Common myeloid progenitor, CD34-positive (primary cell): Measurements from ENCODE around the gene TMEM242.

ENCODE experiments used
- CTCF ChIA-PET: fragments of 350-600 bp; sonication (Branson Sonifier 250); formaldehyde crosslinking; loops from one replicate; lab custom pipeline; 2021; ENCODE audit warnings: antibody characterized with exemption; lab: Charles Lee
- POLR2A ChIA-PET: fragments of 350-600 bp; sonication (Branson Sonifier 250); formaldehyde crosslinking; loops from one replicate; lab custom pipeline; 2021; ENCODE audit warnings: antibody characterized with exemption; lab: Charles Lee
- DNase-seq, 3 donors: peaks; one replicate each; pipeline versions ENCODE4 v3.0.0 to v3.0.0-alpha.2; 2013
- H3K27ac ChIP-seq, 2 experiments: 1 replicate in 1 of 2; 2 replicates in 1 of 2; pipeline ENCODE4 v1.7.0; 2013; ENCODE audit warnings: inconsistent platforms in 2 of 2, low read length in 2 of 2, mild to moderate bottlenecking in 2 of 2, low read depth in 1 of 2, moderate library complexity in 1 of 2; ENCODE audit not compliant: severe bottlenecking in 2 of 2, insufficient read depth in 1 of 2, poor library complexity in 1 of 2
- H3K27me3 ChIP-seq, 5 experiments: replicated peaks in 2 of 5; 1 replicate in 3 of 5; 2 replicates in 2 of 5; pipeline versions ENCODE4 v1.6.1 to v1.7.0; 2013; ENCODE audit warnings: low read length in 4 of 5, mild to moderate bottlenecking in 2 of 5, moderate library complexity in 2 of 5, inconsistent platforms in 1 of 5; ENCODE audit not compliant: insufficient read depth in 5 of 5, control insufficient read depth in 4 of 5
- H3K36me3 ChIP-seq, 4 experiments: 1 replicate in 2 of 4; 2 replicates in 2 of 4; pipeline versions ENCODE4 v1.6.1 to v1.7.0; 2013; ENCODE audit warnings: low read length in 3 of 4, control low read depth in 1 of 4, mild to moderate bottlenecking in 1 of 4; ENCODE audit not compliant: control insufficient read depth in 4 of 4, insufficient read depth in 4 of 4
- H3K4me1 ChIP-seq, 4 experiments: 1 replicate in 3 of 4; 2 replicates in 1 of 4; pipeline versions ENCODE4 v1.6.1 to v1.7.1; 2013; ENCODE audit warnings: low read length in 3 of 4, mild to moderate bottlenecking in 3 of 4, control low read depth in 1 of 4, inconsistent platforms in 1 of 4, moderate library complexity in 1 of 4; ENCODE audit not compliant: control insufficient read depth in 4 of 4, insufficient read depth in 4 of 4; ENCODE audit errors: control extremely low read depth in 1 of 4
- H3K4me3 ChIP-seq, 7 experiments: 1 replicate in 4 of 7; 2 replicates in 3 of 7; pipeline versions ENCODE4 v1.5.1 to v1.7.0; 2013; ENCODE audit warnings: mild to moderate bottlenecking in 7 of 7, low read length in 6 of 7, moderate library complexity in 6 of 7, inconsistent platforms in 2 of 7, low read depth in 2 of 7, control low read depth in 1 of 7; ENCODE audit not compliant: insufficient read depth in 4 of 7, control insufficient read depth in 1 of 7; ENCODE audit errors: extremely low read depth in 1 of 7
- H3K9me3 ChIP-seq, 5 experiments: 1 replicate in 4 of 5; 2 replicates in 1 of 5; pipeline versions ENCODE4 v1.6.1 to v1.7.1; 2013; ENCODE audit warnings: low read length in 4 of 5, mild to moderate bottlenecking in 2 of 5, inconsistent platforms in 1 of 5, low read depth in 1 of 5, moderate library complexity in 1 of 5; ENCODE audit not compliant: control insufficient read depth in 4 of 5, insufficient read depth in 2 of 5; ENCODE audit errors: control extremely low read depth in 1 of 5
- WGBS: methylation state at CpG from one replicate; pipeline ENCODE4 v1.1.5; 2013; ENCODE audit not compliant: insufficient coverage; 5-methylcytosine and 5-hydroxymethylcytosine counted together

TMEM242 gene

DNA sequence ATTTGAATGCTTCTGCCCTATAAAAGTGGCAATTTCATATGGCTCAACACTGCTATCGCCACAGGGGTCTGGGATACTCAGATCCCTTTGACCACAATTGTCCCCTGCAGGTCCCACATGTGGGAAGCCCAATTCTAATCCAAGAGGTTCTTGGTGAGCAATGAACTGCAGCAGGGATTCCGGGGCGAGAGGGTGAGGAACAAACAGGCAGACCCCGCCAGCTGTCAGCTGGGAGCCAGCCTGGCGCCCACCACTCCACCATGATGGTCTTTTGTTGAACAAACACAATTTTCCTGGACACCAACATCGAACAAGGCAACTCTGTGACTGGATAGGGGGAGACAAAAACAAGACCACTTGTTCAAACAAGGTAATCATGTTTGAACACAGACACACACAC lies 80.5 kb downstream of the TMEM242 start:
- Histone ChIP-seq H3K36me3 (no peaks in the 10 kb centered on the region), H3K4me1 (peaks cover 0 to 28% (median 6%) of the 10 kb centered on the region in 4 experiments), H3K4me3 (no peak overlapping the region), H3K27ac (no peak overlapping the region), H3K9me3 (no peaks in the 10 kb centered on the region), H3K27me3 (peaks cover 0 to 8% (median 0%) of the 10 kb centered on the region in 5 experiments)
- ChIA-PET CTCF (interaction anchor here (1.2 to 2.3 kb wide), 2 partner anchors 10 to 19 kb away, joined by 5 to 7 read pairs; no protein-coding TSS in a partner anchor), POLR2A (no interaction called here)
- 100% methylated on average over 2 of the region's 6 CpGs for WGBS
- DNase-seq = no peak

DNA sequence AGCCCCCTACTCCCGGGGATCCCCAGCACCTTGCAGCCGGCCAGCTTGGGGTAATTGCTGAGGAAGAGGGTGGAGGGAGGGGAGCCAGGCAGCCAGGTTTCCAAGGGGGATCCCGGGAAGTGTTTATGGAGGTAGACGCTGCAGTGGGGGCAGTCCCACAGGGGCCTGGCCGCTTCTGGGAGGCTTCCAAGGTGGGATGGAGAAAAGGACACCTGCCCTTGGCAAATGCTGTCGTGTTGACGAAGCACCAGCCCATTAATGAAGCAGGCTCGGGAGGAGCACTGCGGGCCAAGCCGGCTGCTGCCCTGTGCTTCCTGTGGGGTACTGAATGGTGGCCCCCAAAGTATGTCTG lies 82.4 kb downstream of the TMEM242 start:
- Histone ChIP-seq H3K9me3 (no peaks in the 10 kb centered on the region), H3K27me3 (peaks cover 0 to 18% (median 12%) of the 10 kb centered on the region in 5 experiments), H3K27ac (no peak overlapping the region), H3K4me1 (peaks cover 0 to 37% (median 14%) of the 10 kb centered on the region in 4 experiments), H3K36me3 (no peaks in the 10 kb centered on the region), H3K4me3 (peak overlapping the region in 1 of 7 experiments; percentile 75)
- WGBS = 86% methylated on average over 9 of the region's 10 CpGs
- ChIA-PET POLR2A (no interaction called here), CTCF (no interaction called here)
- DNase-seq = no peak

- CTCF ChIA-PET = no interaction called here
- WGBS = 36% methylated on average over 20 of the region's 28 CpGs
- Histone ChIP-seq H3K27ac (no peak overlapping the region), H3K36me3 (no peaks in the 10 kb centered on the region), H3K27me3 (peaks cover 0 to 24% (median 12%) of the 10 kb centered on the region in 5 experiments), H3K4me3 (peak overlapping the region in 4 of 7 experiments; percentile 34 to 75 (median 44)), H3K4me1 (peaks cover 0 to 43% (median 20%) of the 10 kb centered on the region in 4 experiments), H3K9me3 (no peaks in the 10 kb centered on the region)
- peak in 2 of 3 donors; percentile 60 to 73 for DNase-seq
- POLR2A ChIA-PET = no interaction called here
Observed at GRCh38 chr6:157240059-157240959, 83.0 kb downstream of the TMEM242 start.

- Histone ChIP-seq H3K27me3 (peaks cover 3 to 30% (median 17%) of the 10 kb centered on the region in 5 experiments), H3K4me3 (no peak overlapping the region), H3K9me3 (no peaks in the 10 kb centered on the region), H3K4me1 (peaks cover 0 to 47% (median 22%) of the 10 kb centered on the region in 4 experiments), H3K27ac (no peak overlapping the region), H3K36me3 (no peaks in the 10 kb centered on the region)
- WGBS = 97% methylated on average over 5 of the region's 12 CpGs
- CTCF ChIA-PET = no interaction called here
- POLR2A ChIA-PET = no interaction called here
- no peak for DNase-seq
Observed at GRCh38 chr6:157239671-157240058, 83.7 kb downstream of the TMEM242 start.
